ENCODE results near the gene PATJ. TPM values are rescaled to one million over a fixed set of nuclear protein-coding genes. Genes with fewer than 3 reads are reported as not detected.

PATJ gene
- total RNA-seq, 1 experiment from 2014 or later: 47.3 TPM

DNA sequence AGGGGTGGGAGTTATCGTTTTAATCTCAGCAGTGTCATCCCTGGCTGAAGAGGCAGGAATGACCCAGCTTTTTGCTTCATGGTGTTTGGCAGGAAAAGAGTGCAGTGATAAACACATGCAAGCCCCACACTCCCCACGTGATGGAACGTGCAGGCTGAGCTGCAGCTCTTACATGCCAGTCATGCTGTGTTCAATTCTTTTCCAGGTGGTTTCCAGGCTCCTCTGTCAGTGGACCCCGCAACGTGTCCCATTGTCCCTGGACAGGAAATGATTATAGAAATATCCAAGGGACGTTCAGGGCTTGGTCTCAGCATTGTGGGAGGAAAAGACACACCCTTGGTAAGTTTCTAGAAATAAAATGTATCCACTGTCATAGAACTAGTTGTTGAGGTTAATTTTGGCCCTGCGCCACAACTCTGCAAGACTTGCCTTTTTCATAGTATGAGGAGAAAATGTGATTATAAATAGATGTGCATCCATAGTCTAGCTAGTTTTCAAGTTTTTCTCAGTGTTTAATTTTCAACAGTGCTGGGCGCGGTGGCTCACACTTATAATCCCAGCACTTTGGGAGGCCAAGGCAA, 342.1 kb downstream of the PATJ start:
- no peak overlapping the region for H3K56ac ChIP-seq (ENCODE audit: insufficient read length, low read depth, low read length)
- no peak overlapping the region for H3K18ac ChIP-seq (ENCODE audit: insufficient read length, low read depth, low read length)
- no peak overlapping the region for H3K4me2 ChIP-seq (ENCODE audit: insufficient read depth, insufficient read length, low read length)
- no peaks in the 10 kb centered on the region for H3K79me1 ChIP-seq (ENCODE audit: insufficient read depth, low read depth, low read length, poor library complexity, severe bottlenecking)
- H3K27me3 ChIP-seq (ENCODE audit: insufficient read depth, low read length): no peaks in the 10 kb centered on the region
- no peak overlapping the region for H3K27ac ChIP-seq (ENCODE audit: insufficient read length, low read depth, low read length)
- H3K79me2 ChIP-seq (ENCODE audit: insufficient read depth, low read length): no peaks in the 10 kb centered on the region
- H3K4me3 Mint-ChIP-seq: no peak overlapping the region; a peak in 1 of 5 replicates
- no peak overlapping the region for H3K9ac ChIP-seq (ENCODE audit: extremely low read depth, insufficient read length, low read length)
- H3K27ac Mint-ChIP-seq: no peak overlapping the region; a peak in 1 of 7 replicates
- H3T11ph ChIP-seq (ENCODE audit: low read length): no peak overlapping the region
- no peaks in the 10 kb centered on the region for H4K20me1 ChIP-seq (ENCODE audit: control insufficient read depth, insufficient read depth, insufficient read length)
- no CpG with 5 or more reads among the region's 9 CpGs for WGBS (ENCODE audit: extremely low coverage, insufficient read length, low lambda C conversion rate)
- no peaks in the 10 kb centered on the region for H3K23me2 ChIP-seq (ENCODE audit: insufficient read length, low read depth, low read length, poor library complexity, severe bottlenecking)
- no peak overlapping the region for H3K14ac ChIP-seq (ENCODE audit: insufficient read depth, low read length)
- peaks cover 5 to 34% (median 8%) of the 10 kb centered on the region in 3 experiments; a peak in 5 of 7 replicates for H3K36me3 Mint-ChIP-seq (ENCODE audit: insufficient read depth in 1 of 3, low read depth in 3 of 3)
- H4K91ac ChIP-seq (ENCODE audit: insufficient read length, low read depth, low read length): no peak overlapping the region
- no peak overlapping the region for H2BK20ac ChIP-seq (ENCODE audit: low read depth, low read length, poor library complexity, severe bottlenecking)
- H3K9me3 Mint-ChIP-seq: no peaks in the 10 kb centered on the region
- no peak overlapping the region for H3K23ac ChIP-seq (ENCODE audit: insufficient read length, low read depth, low read length)
- no peak overlapping the region for H3K4ac ChIP-seq (ENCODE audit: low read depth, low read length)
- TF ChIP-seq, protein P1, sequence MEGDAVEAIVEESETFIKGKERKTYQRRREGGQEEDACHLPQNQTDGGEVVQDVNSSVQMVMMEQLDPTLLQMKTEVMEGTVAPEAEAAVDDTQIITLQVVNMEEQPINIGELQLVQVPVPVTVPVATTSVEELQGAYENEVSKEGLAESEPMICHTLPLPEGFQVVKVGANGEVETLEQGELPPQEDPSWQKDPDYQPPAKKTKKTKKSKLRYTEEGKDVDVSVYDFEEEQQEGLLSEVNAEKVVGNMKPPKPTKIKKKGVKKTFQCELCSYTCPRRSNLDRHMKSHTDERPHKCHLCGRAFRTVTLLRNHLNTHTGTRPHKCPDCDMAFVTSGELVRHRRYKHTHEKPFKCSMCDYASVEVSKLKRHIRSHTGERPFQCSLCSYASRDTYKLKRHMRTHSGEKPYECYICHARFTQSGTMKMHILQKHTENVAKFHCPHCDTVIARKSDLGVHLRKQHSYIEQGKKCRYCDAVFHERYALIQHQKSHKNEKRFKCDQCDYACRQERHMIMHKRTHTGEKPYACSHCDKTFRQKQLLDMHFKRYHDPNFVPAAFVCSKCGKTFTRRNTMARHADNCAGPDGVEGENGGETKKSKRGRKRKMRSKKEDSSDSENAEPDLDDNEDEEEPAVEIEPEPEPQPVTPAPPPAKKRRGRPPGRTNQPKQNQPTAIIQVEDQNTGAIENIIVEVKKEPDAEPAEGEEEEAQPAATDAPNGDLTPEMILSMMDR (conservative IDR thresholded peaks at IDR 0.05): no peak
- no peak overlapping the region for H2BK15ac ChIP-seq (ENCODE audit: low read depth, low read length)
- no peak overlapping the region for H2BK12ac ChIP-seq (ENCODE audit: insufficient read length, low read depth, low read length)
- no peak overlapping the region for H2BK120ac ChIP-seq (ENCODE audit: low read depth, low read length, poor library complexity, severe bottlenecking)
- H3K9me3 ChIP-seq (ENCODE audit: control insufficient read depth, low read depth, low read length): no peaks in the 10 kb centered on the region
- no peak overlapping the region for H4K8ac ChIP-seq (replicated peaks; ENCODE audit: insufficient read length, low read depth, low read length)
- H3K4me1 ChIP-seq (ENCODE audit: insufficient read depth, low read length): no peaks in the 10 kb centered on the region
- H4K5ac ChIP-seq (ENCODE audit: insufficient read length, low read depth, low read length): no peak overlapping the region
- H3K4me1 Mint-ChIP-seq: peaks cover 0 to 4% of the 10 kb centered on the region in 2 experiments; a peak in 2 of 4 replicates
- H2BK5ac ChIP-seq (ENCODE audit: insufficient read length, low read length): no peak overlapping the region
- no peak overlapping the region for H2AK5ac ChIP-seq (ENCODE audit: insufficient read length, low read length)
- no peak overlapping the region for H2AFZ ChIP-seq (ENCODE audit: low read length)
- no peak for DNase-seq
- H3K27me3 Mint-ChIP-seq (ENCODE audit: low read depth): no peaks in the 10 kb centered on the region; the same call in 1 of the 2 replicates

Measured in H9 (cell line).